EH (cell line): ENCODE measurements around the gene CORIN.
"Not testable (repeated sequence)": the region's sequence is repeated elsewhere in the genome, so short reads cannot be mapped to it uniquely, and the experiment has no call there.

Experiments used
- DNase-seq: peaks from one replicate; pipeline ENCODE4 v3.0.0-alpha.2; 2015; ENCODE audit warnings: low read depth

CORIN gene

GRCh38 chr4:47721485-47721884 lies 116.4 kb downstream of the CORIN start:
- DNase-seq = no peak

DNA sequence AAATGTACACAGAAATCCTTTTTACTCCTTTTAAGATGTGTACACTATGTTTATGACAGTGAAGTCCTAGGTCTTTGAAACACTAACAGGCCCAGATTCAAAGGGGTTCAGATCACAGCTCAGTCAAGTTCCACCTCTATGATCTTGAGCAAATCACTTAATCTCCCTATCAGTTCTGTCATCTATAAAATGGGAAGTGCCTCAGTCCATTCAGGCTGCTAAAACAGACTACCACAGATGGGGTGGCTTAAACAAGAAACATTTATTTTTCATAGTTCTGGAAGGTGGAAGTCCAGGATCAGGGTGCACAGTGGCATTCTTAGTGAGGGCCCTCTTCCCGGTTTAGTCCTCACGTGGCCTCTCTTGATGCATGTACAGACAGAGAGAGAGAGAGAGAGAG lies 117.1 kb downstream of the CORIN start:
- no peak for DNase-seq

DNA sequence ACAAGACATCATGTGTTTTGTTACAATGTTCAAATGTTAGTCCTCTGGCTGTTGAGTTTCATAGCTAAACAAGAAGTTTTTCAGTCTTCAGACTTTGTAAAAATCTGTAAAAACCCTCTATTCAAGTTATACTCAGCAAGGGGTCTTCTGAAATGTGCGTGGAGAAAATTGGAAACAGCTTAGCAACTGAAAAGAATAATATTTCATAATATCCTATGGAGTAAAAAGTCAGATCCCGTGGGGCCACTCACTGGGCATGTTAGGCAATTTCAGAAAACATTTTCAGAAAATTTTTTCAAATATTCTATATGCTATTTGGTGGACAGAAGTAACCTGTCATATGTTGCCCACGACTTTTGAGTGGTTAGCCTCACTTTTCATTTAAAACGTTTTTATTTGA lies 118.3 kb downstream of the CORIN start:
- no peak for DNase-seq

GRCh38 chr4:47718696-47719095 lies 119.2 kb downstream of the CORIN start:
- no peak for DNase-seq

- no peak for DNase-seq
These were observed 120.7 kb downstream of the CORIN start for GRCh38 chr4:47717188-47717587.

GRCh38 chr4:47715716-47716416 lies 122.0 kb downstream of the CORIN start:
- no peak for DNase-seq

- no peak for DNase-seq
These were observed 123.6 kb downstream of the CORIN start for GRCh38 chr4:47714269-47714668.

- no peak for DNase-seq
These were observed 124.6 kb downstream of the CORIN start for GRCh38 chr4:47713129-47713834.

GRCh38 chr4:47711646-47712045 lies 126.2 kb downstream of the CORIN start:
- DNase-seq = no peak

- DNase-seq = no peak
These were observed 126.7 kb downstream of the CORIN start for GRCh38 chr4:47711183-47711582.

- not testable (repeated sequence) for DNase-seq
These were observed 131.5 kb downstream of the CORIN start for GRCh38 chr4:47706352-47706751.

DNA sequence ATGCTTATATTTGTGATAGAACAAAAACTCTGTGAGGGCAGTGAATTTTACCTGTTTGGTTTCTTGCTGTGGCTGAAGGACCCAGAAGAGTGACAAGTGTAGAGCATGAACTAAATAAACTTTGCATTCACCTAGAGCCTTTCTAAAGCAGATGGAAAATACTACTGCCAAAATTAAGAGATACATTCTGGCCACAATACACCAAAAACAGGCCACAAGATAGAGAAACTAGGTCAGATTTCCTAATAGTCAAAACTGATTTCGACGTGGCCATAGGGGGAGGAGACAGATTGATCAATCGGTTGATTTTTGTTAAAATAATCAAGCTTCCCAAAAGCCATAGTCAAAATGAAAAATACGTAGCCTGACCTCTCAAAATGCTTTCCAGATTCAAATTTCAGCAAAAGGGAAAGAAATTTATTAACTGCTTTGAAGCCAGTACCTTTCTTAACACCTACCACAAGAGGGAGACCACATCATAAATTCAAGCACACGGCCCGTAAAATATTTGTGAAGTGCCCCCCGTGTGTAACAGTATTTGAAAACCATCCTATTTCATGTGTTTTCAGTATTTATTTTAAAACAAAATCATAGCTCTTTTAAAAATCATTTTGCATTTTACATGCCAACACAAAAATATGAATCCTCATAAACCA lies 132.4 kb downstream of the CORIN start:
- peak; percentile 7 for DNase-seq

DNA sequence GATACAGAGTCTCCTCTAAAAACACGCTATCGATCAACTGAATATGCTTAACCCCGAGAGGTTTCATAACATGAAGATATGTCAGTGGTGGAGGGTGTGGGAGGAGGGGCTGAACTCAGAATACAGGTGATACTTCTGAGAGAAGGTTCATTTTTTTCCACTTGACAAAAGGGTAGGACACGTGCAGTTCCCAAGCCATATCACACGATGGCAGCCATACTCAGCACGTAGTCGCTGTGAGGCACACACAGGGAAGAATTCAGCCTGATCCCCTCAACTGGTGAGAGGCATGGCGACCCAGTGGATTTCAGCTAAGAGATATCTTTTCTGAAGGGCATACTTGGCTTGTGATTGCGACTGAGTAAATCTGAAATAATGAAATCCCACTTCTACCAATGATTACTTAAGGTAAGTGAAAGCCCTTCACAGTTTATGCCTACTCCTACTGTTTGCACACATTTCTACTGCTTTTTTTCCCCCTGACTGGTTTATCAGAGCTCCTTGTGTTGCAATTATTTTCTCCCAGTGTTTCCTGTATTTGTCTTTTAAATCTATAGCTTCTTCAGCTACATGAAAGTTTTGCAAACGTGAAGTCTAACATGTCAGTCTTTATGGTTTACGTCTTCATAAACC lies 133.1 kb downstream of the CORIN start:
- peak; percentile 40 for DNase-seq

- peak; percentile 7 for DNase-seq
These were observed 133.9 kb downstream of the CORIN start for GRCh38 chr4:47703956-47704355.

GRCh38 chr4:47703008-47703407 lies 134.9 kb downstream of the CORIN start:
- DNase-seq = no peak

DNA sequence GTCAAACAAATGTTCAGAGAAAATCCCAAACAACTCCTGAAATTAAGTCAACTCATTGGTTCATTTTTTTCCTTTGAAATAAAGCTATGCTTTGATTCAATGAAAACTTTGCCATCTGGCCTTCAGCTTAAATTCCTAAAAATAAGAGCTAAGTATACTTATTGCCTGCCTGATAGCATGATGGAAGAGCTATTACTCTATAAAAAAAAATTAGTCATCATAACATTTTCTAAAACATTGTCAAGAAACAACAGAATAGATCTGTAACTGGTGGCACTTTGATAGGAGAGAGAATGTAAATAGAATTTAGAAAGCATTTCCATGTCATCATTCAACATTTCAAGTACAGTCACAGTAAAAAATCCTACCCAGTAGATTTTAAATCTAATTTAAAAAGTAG lies 136.6 kb downstream of the CORIN start:
- no peak for DNase-seq

GRCh38 chr4:47698837-47699236 lies 139.0 kb downstream of the CORIN start:
- DNase-seq = no peak

- DNase-seq = no peak
These were observed 141.0 kb downstream of the CORIN start for GRCh38 chr4:47696823-47697222.

GRCh38 chr4:47695260-47695659 lies 142.6 kb downstream of the CORIN start:
- DNase-seq = no peak

- DNase-seq = no peak
These were observed 143.5 kb downstream of the CORIN start for GRCh38 chr4:47694322-47694721.

- no peak for DNase-seq
These were observed 145.2 kb downstream of the CORIN start for GRCh38 chr4:47692691-47693090.

- DNase-seq = peak; percentile 21
These were observed 146.0 kb downstream of the CORIN start for GRCh38 chr4:47691757-47692383.
